Activated CD4-positive, alpha-beta T cell treated with anti-CD3 and anti-CD28 coated beads, Interleukin-2, amount 50 U/mL, for 24 hours (primary cell): ENCODE data around the gene GABARAPL2.
"Not testable (repeated sequence)": the region's sequence is repeated elsewhere in the genome, so short reads cannot be mapped to it uniquely, and the experiment has no call there.

Experiments used
- DNase-seq, 2 donors: peaks; one replicate each; pipeline ENCODE4 v3.0.0-alpha.2; 2020; ENCODE audit warnings: low read depth in 1 of 2, low spot score in 1 of 2

Gene GABARAPL2, protein sequence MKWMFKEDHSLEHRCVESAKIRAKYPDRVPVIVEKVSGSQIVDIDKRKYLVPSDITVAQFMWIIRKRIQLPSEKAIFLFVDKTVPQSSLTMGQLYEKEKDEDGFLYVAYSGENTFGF

DNA sequence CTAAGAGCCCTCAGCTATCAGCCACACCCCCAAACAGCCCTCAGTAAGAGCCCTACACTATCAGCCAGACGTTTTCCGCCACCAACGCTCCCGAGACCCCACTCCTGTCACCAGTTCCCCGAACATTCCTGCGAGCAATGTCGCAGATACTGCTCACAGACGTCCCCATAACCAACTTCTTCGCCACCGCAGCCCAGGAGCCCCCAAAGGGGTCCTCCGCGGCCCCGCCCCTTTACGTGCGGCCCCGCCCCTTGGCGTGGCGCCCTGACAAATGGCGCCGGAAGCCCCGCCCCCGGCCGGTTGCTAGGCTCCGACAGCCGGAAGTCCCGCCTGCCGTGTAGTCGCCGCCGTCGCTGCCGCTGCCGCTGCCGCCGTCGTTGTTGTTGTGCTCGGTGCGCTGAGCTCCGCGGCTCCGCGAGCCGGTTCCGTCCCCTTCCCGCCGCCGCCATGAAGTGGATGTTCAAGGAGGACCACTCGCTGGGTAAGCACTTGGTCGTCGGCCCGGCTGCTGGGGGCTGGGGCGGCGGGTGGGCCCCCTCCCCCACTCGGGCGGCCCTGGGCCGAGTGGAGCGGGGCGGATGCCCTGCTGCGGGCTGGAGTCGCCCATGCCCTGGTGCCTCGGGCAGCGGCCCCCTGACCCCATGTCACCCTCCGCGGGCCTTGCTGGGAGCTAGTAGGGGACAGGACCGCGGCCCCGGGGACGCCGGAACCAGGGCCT is at the start of gene GABARAPL2:
Gene GABARAPL2 (plus strand): TSS at position 340 of the 718 bp plus-strand sequence. CDS start 108 bp downstream, at position 448.
- DNase-seq, result peak; percentile 81 to 86

DNA sequence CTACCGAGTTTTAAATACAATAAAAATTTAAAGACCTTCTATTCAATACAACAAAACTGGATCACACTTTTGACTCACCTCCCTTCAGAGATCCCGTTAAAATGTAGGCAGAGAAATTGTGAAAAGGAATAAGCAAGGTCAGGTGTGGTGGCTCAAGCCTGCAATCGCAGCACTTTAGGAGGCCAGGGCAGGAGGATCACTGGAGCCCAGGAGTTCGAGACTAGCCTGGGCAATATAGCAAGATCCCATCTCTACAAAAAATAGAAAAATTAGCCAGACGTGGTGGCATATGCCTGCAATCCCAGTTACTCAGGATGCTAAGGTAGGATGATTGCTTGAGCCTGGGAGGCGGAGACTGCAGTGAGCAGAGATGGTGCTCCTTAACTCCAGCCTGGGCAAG is 47.0 kb upstream of the GABARAPL2 start:
- DNase-seq, result no peak

DNA sequence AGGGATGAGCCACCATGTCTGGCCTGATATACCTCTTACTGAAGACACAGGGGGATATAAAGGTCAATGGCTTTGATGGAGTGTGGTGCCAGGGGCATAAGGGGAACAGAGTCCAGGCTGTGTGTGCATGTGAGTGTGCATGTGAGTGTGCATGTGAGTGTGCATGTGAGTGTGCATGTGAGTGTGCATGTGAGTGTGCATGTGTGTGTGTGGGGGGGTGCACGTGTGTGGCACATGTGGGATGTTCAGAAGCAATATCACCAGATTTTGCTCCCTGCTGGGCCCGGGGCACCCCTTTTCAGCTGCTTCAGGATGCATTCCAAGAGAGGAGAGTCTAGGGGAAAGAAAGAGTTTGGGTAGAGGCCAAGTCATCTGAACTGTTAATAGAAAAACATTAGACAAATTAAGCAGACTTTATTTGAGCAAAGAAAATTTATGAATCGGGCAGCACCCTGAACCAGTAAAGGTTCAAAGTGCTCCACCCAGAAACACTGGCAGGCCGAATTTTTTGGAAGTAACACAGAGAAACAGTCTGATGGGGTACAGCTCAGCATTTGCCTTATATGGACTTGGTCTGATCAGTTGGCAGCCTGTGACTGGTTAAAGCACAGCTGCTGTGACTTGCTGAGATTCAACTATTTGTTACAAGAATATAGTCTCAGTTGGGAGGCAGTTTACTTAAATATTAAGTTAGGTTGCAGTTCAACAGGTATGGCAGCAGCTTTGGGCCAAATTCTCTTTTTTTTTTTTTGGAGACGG is 40.0 kb upstream of the GABARAPL2 start:
- DNase-seq, result no peak

DNA sequence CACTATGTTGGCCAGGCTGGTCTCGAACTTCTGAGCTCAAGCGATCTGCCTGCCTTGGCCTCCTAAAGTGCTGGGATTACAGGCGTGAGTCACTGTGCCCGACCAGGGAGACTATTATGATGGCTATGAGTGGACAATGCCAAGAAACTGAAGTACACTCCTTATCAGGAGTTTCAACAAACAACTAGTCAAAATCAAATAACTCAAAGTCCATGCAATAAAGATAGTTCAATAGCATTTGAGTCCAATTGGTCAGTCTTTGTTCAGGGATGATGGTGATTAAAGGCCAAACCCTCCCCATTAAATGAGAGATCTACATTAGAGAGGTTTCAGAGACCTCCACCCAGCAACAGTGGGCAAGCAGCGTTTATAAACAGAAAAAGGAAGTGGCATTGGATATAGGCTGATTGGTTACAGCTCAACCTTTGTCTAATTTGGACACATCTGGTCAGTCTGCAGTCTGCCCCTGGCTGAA is 38.3 kb upstream of the GABARAPL2 start:
- no peak for DNase-seq

DNA sequence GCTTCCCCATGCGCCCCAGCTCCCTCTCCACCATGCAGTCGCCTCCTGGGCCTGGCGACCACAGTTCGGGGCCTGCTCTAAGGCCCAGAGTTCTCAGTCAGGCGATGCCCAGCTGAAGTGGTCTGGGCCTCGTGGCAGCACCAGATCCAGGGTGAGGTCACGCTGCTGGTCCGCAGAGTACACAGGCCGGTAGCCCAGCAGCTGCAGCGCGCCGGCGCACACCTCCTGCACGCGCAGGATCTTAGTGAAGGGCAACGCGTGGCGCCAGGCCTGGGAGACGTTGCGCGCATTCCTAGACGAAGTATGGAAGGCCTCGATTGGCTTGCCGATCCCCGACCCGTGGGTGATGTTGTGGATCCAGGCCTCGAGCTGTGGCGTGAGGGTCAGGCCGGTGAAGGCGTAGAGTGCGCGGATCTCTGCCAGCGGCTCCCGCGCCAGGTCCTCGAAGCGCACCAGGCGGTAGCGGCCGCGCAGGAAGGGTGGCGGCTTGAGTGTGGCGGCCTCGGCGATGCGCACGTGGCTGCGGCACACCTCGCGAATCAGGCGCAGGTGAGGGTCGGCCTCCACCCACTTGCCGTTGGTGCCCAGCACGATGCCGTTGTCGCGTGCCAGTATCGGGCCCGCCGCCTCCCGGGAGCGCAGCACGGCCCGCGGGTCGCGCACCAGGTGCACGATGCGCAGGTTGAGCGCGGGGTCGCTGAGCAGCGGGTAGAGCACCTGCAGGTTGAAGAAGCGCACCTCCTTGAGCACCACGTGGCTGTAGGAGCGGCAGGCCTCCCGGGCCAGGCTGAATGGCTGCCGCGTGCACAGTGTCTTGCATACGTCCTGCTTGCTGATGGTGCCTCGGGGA is 36.9 kb upstream of the GABARAPL2 start:
- no peak for DNase-seq

DNA sequence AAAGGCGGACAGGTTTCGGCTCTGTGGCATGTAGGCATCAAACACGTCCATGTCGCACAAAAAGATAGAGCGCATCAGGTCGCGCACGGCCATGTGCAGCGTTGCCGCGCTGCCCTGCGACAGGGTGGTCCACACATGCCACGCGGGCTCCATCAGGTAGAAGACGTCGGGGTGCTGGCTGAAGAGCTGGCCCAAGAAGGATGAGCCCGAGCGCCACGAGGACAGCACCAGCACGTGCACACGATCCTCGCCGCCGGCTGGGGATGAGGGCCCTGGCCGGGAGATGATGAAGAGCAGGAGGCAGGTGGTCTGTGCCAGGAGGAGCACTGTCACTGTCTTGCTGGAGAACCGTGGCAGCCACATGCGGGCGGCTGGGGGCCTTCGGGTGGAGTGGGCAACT is 36.2 kb upstream of the GABARAPL2 start:
- DNase-seq, result no peak

DNA sequence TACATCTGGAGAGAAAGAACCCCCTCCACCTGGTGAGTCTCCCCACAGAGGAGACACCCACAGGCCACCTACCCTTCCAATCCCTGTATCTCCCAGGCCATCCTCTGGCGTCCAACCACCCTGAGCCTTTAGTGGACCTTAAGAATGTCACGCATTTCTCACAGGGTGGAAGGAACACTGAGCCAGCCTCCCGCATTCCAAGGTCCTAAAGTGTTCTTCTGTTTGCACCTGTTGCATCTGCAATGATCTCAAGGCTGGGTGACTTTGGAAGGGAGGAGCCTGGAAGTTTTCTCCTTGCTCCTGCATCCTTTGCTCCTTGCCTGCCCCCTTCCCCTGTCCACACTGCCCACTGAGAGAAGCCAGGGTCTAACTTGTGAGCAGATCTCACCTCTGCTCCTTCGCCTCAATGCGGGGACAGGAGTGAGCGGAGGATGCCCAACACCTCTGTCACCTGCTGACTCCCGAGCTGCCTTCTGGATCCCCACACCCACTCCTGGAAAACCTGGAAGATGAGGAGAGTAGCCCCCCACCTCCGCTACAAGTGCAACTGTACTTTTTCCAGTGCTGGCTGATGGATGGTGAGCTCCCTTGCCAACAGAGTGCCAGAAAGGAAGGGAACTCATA is 33.9 kb upstream of the GABARAPL2 start:
- no peak for DNase-seq

DNA sequence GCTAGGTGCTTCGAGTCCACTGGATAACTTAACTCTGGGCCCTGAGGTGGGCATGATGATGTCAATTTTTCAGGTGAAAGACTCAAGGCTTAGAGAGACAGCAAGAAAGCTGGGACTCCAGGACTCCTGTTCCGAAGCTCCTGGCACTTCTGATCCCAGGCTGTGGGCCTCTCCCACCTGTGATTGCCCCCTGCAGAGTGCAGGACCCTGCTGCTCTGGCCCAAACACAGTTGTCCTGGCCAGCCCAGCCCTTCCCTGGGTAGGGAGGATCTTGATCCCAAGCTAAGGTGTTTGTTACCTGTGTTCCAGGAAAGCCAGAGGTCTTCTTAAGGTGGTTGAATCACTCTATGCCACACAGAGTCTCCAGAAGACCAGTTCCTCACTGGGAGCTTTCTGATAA is 33.4 kb upstream of the GABARAPL2 start:
- DNase-seq, result no peak

DNA sequence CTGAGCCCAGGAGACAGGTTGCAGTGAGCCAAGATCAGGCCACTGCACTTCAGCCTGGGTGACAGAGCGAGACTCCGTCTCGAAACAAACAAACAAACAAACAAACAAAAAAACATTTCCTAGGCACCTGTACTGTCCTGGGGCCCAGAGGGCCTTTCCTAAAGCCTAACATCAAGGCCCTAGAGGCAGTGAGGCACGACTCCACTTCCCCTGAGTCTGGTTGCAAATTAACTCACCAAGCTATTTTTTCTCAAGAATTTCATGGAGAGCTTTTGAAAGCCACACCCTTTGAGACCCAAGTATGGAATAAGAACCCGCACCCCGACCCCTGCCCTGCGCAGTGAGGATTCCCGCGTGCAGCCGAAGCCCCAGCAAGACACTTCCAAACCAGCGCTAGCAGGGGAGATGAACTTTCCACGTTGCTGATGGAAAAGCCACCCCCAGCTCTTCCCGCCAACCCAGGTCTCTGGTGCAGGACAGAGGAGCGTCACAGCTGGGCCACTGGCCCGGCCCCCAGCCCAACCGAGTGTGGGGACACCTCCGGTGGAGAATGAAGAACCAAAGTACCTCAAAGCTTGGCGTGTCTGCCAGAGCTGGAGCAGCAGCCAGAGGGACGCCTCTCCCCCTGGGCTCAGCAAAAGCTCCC is 31.5 kb upstream of the GABARAPL2 start:
- no peak for DNase-seq

DNA sequence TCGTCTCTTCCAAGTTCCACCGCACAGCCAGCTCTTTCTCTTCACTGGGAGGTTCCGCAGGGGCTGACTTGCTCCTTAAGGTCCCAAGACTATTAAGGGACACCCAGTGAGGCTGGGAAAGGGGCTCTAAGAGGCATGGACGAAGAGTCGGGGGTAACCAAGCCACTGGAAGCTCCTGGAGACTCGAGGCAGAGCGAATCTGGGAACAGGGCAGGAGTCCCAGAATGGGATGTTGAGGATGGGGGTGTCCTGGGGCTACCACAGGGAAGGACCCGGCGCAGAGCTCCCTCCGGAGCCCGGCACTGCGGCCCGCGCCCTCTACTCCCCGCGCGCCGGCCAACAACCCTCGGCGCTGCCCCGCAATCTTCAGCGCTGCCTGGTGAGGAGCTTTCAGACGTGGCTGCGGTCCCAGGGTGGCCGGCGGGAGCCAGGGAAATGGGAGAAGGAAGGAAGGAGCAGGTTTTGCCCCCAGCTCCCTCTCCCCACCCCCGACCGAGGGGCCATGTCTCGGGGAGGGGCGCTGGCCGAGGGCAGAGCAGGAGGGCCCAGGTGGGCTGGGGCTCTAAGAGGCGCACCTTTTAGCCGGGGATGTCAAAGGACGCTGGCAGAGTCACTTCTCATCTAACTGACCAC is 30.9 kb upstream of the GABARAPL2 start:
- DNase-seq, result no peak

DNA sequence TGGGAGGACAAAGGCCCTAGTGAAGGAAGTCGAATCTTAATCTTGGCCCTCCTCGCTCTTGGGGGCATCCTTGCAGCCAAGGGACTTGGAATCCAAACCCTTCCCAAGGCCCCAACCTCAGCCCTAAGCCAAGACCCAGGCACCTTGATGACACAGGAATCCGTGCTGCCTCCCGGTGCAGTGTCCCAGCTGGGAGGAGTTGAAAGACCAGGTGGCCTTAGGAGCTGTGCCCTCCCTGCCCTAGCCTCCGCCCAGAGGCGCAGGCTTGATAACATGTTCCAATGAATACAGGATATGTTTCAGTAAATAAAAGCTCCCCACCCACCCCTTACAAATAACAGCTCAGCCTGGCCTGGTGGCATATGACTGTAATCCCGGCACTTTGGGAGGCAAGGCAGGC is 30.3 kb upstream of the GABARAPL2 start, which contains the start of gene CHST5:
Gene CHST5 (minus strand): TSS at position 208 of the 400 bp plus-strand sequence. CDS start 5,724 bp downstream, outside the sequence.
- DNase-seq, result no peak

DNA sequence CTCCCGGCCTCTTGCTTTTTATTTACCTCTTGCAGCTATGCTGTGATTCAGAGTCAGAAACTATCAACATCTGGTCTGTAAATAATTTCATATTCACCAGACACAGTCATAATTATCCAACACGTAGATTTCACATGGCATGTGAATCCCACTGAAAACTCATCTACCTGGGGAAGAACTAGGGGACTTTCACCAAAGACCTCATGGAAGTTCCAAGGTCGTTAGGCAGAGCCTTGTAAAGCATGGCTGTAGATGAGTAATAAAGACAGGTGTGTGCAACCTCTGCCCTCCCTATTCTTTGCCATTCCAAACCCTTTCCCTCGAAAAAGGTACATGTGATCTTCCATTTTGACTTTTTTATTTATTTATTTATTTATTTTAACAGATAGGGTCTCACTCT is 28.4 kb upstream of the GABARAPL2 start:
- no peak for DNase-seq

DNA sequence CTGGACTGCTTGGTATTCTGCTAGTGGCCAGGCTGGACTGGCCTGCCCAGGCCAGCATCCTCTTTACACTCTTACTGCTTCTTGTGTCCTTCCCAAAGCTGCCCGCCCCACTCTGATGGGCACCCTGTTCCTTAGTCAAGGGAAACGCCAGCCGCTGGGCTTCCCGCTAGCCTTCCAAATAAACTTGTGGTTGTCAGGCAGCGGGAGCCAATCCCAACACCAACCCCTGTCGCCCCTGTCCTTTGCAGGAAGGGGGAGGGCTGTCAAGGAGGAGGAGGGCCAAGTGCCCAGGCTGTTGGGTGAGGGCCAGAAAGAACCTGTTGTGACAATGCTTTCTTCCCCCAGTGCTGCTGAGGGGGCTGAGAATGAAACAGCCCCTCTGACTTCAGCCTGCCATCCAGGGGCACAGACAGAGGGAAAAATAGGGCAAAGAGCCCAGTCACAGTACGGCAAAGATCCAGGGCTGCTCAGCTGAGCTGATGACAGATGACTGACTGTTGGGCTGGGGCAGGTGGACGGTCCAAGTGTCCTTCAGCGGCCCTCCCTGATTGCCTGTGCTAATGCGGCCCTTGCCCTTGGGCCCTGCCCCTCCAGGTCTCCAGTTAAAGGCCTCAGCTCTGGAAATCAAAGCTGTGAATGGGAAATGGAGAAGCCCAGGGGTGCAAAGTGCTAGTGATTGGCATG is 27.2 kb upstream of the GABARAPL2 start:
- not testable (repeated sequence) for DNase-seq

DNA sequence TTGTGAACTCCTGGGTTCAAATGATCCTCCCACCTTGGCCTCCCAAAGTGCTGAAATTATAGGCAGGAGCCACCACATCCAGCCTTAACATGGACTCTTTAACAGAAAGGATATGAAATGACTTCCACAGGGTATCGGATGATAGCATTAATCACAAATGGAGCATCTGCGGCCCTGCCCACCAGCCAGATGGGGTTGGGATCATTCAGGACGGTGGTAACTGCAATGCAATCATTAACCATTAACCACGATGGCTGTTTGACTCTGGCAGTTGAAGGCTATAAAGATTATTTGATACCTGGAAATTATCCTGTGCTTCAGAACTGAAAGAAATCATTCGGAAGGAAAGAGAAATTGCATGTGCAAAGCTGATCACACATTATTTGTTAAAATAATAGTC is 24.9 kb upstream of the GABARAPL2 start:
- no peak for DNase-seq

DNA sequence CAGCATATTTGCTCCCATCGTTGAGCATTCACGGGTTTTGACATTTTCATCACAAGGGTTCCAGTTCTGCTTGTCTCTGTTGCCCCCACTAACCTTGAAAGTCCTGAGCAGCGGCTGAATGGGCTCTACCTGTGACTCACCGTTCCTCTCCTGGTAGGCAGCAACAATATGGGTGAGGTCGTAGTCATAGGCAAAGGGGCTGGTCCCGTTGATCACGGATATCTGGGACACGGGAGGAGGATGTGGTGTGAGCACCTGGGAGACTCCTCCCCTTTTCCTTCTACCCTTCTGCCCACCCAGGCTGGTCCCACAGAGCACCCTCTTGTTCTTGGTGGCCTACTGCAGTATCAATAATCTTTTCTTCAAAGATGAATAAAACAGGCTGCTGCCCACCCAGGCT is 23.7 kb upstream of the GABARAPL2 start:
- DNase-seq, result not testable (repeated sequence)

DNA sequence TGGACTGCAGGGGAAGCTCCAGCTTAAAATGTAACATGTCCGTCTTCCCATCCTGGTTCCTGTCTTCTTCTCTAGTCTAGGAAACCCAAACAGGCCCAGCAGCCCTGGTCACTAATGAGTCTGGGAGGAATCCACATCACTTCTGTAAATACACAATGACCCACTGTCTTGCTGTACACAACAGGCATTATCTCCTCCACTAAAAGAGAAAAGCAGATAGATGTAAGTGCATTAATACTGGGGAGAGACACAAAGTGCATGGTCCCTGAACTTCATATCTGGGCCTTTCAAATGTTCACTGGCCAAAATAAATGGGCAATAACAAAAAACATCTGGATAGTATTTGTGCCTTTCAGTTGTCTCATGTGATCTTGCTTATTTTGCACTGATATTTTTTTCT is 20.3 kb upstream of the GABARAPL2 start:
- DNase-seq, result not testable (repeated sequence)

DNA sequence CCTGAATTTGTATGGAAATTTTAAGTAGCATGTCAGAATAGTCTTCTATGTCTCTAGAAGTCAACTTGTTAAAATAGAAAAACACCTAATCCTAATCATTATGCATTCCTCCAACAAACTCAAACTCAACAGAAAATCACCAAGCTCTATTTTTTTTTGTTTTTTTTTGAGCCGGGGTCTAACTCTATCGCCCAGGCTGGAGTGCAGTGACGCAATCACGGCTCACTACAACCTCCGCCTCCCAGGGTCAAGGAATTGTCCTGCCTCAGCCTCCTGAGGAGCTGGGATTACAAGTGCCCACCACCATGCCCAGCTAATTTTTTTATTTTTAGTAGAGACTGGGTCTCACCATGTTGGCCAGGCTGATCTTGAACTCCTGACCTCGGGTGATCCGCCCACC is 19.9 kb upstream of the GABARAPL2 start:
- no peak for DNase-seq

DNA sequence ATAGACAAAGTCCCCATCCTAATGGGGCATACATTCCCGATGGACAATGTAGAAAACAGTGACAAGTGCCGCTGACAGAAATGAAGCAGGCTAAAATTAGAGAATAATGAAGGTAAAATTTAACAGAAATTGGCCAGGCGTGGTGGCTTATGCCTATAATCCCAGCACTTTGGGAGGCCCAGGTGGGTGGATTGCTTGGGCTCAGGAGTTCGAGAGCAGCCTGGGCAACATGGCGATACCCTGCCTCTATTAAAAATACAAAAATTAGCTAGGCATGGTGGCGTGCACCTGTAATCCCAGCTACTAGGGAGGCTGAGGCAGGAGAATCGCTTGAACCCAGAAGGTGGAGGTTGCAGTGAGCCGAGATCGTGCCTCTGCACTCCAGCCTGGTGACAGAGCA is 17.7 kb upstream of the GABARAPL2 start:
- DNase-seq, result not testable (repeated sequence)

DNA sequence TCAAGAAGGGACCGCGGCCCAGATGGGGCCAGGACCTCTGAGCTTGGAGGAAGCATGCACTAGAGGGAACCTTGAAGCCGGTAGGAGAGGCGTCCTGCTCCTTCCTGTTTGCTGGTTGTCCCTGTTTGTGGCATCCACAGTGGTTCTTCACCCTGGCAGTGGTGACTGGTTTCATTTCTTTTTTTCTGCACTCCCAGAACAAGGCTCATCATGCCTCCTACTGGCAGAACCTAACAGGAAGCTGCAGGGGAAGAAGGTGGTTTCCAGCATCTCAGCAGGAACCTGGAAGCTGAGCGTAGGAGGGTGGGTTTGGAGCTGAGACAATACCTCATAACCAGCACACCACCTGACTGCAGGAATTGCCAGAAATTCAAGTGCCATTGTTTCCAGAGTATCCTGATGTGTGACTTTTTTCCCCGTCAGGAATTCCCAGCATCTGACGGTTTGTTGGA is 15.9 kb upstream of the GABARAPL2 start:
- DNase-seq, result no peak
